NCI-H460 (cell line): ENCODE measurements around the gene TRAPPC12. TPM values are rescaled to one million over a fixed set of nuclear protein-coding genes. Genes with fewer than 3 reads are reported as not detected.
"Not testable (repeated sequence)": the region's sequence is repeated elsewhere in the genome, so short reads cannot be mapped to it uniquely, and the experiment has no call there.

ENCODE experiments used
- DNase-seq: peaks from one replicate; pipeline ENCODE4 v3.0.0-alpha.2; 2016; ENCODE audit warnings: low read depth; ENCODE audit errors: extremely low read depth
- total RNA-seq: library from RNA; depleted of rRNA; stranded (reverse); fragments of >200 nt; shearing (Covaris generic); gene quantifications from 2 replicates; pipeline ENCODE4 v1.2.3, GENCODE V29; 2014

Gene TRAPPC12
- total RNA-seq, 1 experiment from 2014 or later, result 60.8 TPM

DNA sequence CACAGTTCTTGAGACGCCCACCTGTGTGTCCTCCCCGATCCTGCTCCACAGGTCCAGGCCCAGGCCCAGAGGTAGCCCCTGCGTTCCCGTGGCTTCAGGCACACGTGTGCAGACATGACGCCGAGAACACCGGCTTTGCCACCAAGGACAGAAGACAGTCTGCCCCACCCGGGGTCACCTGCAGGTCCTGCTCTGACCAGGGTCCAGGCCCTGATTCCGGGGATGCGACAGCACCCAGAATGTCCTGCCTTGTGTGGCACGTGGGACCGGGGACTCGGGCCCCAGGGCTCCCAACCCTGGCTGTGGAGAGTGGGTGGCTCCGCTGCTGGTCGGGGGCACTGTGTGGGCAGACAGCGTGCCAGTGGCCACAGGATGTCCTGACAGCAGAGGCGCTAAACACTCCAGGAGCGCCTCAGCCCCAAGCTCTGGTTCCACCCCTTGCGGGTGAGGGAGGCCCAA lies 102.9 kb downstream of the TRAPPC12 start:
- DNase-seq, result no peak

DNA sequence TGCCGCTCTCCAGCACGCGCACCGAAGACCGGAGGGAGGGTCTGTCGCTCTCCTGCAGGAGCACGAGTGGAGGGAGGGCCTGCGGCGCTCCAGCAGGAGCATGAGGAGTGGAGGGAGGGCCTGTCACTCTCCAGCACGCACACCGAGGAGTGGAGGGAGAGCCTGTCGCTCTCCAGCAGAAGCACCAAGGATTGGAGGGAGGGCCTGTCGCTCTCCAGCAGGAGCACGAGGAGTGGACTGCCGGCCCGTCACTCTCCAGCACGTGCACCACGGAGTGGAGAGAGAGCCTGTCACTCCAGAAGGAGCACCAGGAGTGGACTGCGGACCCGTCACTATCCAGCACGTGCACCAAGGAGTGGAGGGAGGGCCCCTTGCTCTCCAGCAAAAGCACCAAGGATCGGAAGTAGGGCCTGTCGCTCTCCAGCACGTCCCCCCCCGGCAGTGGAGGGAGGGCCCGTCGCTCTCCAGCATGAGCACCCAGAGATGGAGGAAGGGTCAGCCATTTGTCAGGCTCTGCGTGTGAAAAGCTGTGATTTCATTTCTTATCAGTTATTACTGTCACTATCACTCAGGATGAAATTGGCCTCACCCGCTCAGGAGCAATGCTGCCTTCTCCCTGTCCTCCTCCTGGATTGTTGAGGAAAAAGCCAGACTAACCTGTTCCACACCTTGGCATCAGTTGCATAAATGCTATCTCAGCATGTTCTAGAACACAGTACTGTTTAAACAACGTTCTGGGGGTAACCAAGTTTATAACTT lies 103.9 kb downstream of the TRAPPC12 start:
- DNase-seq, result no peak

DNA sequence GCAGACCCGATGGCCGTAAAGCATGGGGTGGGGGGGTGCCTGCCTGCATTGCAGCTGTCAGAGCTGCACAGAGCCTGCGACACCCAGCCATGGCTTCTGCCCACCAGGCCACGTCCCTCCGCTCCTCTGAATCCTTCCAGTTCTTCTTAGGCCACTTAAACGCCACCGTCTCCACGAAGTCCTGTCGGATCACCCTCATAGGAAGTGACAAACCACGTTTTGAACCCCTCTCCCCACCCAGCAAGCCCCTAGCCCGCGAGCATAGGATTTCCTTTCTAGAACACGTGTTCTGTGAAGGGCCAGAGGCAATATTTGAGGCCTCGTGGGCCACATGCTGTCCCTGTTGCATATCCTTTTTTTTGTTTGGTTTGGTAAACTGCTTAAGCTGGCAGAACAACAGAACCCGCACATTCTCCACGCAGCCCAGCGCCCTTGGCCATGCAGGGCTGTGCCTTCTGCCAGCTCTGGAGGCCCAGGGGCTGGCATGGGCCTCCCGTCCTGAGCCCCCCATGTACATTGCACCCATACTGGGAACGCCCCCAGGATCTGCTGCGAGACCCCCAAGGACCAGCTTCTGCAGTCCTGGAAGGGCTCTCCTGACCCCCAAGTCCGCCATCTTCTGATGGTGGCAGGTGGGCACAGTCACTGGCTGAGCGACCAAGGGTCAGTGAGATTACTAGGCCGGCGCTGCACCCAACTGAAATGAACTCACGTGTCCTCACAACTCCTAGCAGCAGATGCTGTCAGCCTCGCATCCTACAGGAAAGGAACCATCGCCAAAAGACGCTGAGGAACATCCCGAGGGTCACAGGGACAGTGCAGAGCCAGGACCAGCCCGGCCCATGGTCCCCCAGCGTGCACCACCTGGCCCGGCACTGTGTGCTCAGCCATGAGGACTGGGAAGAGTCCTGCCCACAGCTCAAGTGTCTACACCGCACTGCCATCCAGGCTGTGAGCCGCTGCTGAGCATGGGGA lies 104.8 kb downstream of the TRAPPC12 start:
- no peak for DNase-seq

DNA sequence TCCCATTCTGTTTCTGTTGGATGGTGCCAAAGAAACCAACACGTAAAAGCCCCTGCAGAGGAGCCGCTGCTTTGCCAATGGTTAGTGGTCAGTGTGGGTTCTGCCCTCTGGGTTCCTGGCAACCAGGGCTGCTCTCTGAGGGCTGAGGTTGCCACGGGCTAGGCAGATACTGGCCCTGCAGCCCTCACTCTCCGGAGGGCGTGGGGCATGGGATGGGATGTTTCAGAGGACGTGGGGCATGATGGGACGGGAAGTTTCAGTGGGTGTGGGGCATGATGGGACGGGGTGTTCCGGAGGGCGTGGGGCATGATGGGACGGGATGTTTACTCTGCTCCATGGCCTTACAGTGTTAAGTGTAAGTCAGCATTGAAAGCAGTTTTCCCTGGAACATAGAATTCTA lies 105.7 kb downstream of the TRAPPC12 start:
- DNase-seq, result no peak

DNA sequence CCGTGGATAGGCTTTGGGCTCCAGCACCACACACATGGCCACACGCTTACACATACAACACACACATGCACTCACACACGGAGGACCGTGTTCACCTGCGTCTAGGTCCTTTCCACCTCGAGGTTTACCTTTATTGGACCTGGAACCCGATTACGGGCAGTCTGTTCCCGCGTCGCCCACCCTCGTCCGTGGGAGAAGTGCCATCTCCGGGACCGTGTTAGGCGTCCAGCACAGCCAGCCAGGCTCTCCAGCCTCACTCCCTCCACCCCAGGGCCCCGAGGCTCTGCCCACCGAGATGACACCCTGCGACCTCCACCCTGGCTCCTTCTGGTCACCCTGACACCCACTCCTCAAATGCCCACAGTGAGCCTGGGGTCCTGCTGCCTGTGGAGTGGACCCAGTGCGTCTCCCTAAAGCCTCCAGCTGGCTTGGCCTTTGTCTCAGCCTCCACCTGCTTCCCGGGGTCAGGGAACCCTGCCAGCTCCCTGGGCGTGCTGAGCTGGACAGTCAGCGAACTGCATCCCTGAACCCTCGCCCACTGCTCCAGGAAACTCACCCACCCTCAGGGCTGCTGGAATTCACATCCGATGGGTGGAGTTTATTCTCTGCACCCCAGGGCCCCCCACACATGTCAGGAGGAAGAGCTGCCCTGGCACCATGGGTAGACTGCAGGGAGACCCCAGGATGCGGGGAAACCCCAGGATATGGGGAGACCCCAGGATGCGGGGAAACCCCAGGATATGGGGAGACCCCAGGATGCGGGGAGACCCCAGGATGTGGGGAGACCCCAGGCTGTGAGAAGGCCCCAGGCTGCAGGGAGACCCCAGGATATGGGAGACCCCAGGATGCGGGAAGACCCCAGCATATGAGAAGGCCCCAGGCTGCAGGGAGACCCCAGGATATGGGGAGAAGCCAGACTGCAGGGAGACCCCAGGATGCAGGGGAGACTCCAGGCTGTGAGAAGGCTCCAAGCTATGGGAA lies 106.8 kb downstream of the TRAPPC12 start:
- no peak for DNase-seq

DNA sequence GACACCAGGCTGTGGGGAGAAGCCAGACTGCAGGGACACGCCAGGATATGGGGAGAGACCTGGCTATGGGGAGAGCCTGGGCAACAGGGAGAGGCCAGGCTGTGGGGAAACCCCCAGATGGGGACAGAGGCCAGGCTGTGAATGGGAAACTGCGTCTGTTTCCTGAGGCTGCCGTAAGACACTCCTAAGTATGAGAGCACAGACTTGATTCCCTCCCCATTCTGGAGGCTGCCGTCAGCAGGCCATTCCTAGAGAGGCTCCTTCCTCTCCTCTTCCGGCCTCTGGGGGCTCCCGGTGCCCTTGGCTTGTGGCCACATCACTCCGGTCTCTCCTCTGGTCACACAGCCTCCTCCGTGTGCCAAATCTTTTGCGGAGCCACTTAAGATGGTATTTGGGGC lies 107.5 kb downstream of the TRAPPC12 start:
- no peak for DNase-seq

DNA sequence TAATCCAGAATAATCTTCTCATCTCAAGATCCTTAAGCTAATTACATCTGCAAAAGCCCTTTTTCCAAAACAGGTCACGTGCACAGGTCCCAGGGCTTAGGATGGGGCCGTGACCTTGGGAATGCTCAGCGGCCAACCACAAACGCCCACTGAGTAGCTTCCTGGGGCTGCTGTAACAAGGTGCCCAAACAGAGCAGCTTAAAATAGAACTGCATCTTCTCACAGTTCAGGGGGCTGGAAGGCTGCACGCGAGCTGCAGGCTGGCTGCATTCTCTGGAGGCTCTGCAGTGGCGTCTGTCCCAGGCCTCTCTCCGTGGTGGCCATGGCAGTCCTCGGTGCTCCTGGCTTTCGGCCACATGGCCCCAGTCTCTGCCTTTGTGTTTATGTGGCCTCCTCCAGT lies 107.9 kb downstream of the TRAPPC12 start:
- DNase-seq, result no peak

DNA sequence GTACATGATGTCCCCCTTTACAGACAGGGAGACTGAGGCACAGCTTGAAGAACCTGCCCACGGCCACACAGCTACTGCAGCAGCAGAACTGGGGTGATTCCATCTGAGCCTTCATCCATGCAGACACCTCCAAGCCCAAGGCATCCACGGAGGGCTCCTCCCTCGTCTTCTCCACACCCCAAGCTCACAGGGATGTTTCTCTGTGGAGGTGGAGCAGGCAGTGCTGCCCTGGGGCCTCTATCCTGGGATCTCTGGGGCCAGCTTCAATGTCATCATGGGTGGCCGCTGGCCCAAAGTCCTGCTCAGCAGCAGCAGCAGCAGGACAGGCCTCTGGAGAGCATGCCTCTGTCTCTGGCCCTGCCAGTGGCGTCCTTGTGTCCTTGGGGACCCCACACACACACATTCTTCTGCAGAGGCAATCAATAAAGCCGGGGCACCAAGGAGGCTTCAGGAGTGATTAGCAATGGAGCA lies 108.6 kb downstream of the TRAPPC12 start:
- DNase-seq, result no peak

DNA sequence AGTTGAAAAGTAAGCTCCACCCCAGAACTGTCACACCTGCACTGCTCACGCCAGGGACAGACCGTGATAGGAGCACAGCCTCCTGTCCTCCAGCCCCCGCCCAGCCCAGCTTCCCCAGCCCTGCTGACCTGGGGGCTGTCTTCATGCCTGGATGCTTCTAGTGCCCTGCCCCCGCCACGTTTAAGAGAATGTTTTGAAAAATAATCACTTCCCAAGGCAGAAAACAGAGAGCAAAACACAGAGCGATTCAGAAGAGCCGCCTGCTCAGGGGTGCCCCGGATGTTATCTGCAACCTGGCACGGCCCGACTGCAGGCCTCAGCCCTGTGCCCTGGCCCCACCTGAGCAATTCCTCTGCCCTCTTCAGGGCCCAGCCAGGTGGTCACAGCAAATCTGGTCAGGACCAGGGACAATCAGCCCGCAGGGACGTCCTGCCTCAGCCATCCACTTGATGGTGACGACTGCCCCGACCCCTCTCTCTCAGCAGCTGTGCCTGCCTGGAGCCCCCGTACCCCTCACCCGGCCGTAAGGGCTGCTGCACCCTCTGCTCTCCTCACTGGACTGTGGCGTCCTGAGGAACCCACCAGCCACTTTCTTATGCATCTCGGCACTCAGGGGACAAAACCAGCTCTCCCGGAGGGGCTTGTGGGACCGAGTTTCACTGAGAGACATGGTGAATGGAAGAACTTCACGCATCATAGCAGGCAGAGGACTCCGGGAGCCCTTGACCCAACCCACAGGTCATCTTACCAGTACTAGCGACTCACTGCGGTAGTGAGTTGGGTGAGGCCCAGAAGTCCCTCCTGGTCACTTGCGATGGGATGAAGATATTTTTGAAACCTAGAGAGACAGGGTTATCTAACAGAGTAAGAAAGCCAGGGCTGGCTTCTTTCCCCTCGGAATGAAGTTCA lies 109.6 kb downstream of the TRAPPC12 start:
- no peak for DNase-seq

DNA sequence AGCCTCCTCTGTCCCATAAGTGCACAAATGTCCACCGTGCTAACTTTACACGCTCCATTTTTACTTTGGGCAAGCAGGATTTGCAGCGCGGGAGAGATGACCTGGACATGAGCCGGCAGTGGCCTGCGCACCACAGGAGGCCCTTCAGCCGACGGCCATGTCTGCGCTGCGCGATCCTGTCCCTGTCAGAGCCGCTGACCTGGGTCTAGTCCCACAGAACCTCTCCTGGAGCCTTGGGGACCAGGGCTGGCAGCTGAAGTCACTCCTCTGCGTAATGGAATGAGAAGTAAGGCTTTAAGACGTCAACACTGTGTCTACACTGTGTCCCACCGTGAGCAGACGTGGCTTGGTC lies 110.2 kb downstream of the TRAPPC12 start:
- DNase-seq, result no peak

DNA sequence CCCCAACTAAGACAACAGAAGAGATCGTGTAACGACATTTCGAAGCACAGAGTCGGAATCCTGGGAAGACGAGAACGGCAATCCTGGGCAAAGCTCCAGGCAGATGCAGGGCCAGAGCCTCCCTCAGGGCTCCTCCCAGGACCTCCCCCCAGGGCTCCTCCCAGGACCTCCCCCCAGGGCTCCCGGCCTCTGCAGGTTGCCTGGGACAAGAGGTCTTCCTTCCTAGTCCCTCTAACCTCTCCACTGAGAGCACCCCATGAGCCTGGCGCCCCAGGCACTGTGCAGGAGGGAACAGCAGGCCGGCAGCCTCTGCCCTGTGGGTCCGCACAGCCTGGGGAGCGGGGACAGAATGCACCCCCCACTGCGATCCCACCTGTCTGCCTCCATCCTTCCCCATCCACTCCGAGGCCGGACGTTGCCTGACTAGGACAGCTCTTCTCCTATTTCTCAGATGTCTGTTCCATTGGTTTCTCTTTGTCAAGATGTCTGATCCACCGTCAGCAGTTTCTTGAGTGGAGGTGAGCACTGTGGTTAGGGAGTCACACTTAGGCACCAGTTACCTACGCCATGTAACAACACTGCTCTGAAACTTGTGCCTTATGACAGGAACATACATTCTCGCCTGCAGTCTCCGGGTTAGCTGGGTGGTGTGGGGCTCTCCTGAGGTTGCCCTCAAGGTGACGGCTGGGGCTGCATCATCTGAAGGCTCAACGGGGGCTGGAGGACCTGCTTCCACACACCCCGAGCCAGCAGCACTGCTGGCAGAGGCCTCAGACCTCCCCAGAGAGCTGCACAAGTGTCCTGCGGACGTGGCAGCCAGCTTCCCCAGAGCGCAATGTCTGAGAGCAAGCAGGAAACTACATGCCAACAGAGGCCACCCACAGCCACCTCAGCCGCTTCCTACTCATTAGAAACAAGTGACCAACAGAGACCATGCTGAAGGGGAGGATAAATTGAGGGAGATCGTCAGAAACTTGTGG lies 111.0 kb downstream of the TRAPPC12 start:
- no peak for DNase-seq

DNA sequence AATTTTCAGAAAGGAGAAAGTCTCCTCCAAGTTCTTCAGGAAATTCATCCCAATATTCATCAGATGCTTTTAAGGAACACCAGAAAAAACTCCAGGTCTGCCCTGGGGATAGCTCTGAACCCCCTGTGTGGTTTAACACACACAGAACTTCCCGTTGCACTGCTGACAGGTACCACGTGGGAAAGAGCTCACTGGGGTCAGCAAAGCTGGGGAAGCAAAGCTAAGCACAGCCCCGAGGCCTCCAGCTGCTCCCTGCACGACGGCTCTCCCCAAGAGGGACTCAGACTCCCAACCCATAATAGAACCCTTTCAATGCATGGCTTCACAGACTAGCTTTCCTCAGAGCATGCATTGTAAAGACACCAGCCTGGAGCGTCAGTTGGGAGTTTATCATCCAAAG lies 111.8 kb downstream of the TRAPPC12 start:
- DNase-seq, result no peak

DNA sequence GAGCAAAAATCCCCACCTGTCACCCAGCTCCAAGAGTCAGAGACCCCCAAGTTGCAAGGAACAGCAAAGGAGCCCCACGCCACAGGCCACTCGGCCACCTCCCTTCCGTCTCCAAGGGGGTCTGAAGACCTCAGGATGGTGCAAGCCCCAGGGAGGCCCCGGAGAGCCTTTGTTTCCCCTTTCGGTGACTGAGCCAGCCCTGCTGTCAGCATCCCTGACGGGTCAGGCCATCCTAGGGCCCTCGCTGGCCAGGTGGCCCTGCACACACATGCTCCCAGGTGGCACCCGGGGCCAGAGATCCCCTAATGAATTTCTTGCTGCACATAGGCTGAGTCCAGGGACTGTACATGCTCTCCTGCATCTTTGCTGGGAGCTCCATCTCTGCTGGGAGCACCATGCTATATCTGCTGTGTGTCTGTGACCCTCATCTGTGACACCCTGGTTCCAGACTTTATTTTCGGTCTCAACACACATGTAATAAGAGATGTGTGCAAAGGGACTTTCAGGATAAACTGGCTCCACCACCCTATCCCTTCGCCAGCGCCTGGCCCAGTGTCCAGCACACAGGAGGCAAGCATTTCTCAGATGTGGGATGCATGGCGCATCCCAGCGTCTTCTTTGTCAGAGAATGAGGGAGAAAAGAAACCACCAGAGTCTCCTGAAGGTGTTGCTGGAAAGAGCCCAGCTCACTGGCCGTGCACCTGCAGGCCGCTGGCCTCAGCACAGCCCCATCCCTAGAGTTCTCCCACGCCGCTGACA lies 112.4 kb downstream of the TRAPPC12 start:
- DNase-seq, result no peak

DNA sequence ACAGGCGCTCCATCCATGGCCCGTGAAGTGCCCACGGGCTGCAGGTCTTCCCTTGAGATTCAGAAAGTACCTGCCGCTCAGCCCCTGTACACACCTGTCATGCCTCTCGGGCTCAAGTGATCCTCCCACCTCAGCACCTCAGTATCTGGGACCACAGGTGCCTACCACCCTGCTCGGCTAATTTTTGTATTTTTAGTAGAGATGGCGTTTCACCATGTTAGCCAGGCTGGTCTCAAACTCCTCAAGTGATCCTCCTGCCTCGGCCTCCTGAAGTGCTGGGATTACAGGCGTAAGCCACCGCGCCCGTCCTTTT lies 112.9 kb downstream of the TRAPPC12 start:
- DNase-seq, result not testable (repeated sequence)

DNA sequence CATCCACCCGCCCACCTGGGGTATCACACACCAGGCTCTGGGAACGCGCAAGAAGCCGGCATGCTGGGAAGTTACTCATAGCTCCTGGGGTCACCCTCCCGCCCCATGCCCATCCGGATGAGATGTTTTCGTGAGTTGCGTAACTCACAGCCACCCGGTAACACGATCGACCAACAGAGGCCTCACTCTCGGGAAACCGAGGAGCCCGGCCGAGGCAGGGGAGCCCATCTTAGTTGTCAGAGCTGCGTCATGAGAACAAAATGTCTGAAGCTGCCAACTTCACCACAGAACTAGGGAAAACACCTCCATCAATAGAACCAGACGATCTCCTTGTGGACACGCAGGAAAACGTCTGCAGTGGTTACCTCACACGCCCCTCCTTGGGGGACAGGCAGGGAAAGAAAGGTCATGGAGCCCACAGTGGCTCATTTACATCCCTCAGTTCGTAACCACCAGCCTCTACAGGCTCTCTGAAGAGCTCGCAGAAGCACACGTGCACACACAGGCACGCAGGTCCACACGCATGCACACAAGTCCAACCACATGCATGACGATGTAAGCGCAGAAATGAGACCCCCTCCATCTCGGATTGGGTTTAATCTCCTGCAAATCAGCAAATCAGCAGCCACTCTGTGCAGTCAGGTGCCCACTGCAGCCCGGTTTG lies 113.6 kb downstream of the TRAPPC12 start:
- DNase-seq, result no peak

DNA sequence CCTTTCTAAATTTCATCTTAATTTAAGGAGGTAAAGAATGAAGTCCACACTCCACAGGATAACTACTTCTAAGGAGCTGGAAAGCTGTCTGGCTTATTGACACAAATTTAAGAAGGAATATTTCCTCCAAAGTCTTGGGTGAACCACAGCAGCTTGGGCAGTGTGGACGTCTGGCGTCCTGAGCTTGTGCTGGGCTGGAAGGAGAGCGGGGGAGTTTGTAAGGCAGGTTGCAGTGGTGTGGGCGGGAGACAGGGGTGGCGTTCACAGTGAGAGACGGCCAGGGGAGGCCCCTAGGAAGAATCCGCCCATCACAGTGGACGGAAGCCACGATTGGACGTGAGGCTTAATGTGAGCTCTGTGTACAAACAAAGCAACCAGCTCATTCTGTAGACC lies 114.1 kb downstream of the TRAPPC12 start:
- no peak for DNase-seq
